ENCODE results near the gene AAK1. TPM values are rescaled to one million over a fixed set of nuclear protein-coding genes. Genes with fewer than 3 reads are reported as not detected.
A peak's percentile ranks its signal among the peaks of the same experiment; 100 is the strongest.
"Not testable (repeated sequence)": the region's sequence is repeated elsewhere in the genome, so short reads cannot be mapped to it uniquely, and the experiment has no call there.

AAK1 gene
- total and polyA plus RNA-seq, 3 experiments from 2014 or later, result 71.7 to 114 (median 74.0) TPM

DNA sequence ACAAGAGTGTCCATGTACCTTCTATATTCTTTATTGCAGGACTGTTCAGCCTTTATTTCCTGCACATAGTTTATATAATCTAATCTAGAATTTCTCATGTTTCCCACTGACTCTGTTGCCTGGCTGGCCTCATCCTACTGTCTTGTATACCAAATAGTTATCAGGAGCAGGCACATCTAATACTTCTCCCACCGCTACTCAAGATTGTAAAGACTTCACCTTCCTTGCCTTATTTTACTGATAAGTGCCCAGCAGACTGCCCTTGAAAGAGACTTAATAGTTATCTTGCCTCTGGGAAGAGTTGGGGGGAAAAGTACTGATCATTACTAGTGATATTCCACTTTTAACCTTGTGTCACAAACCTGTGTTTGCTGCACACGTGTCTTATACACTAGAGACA lies 26.1 kb upstream of the AAK1 start:
- CTCF ChIA-PET, result interaction anchor here (1.0 kb wide), 1 partner anchor 108 kb away, joined by 3 read pairs; no protein-coding TSS in a partner anchor
- H3K4me1 Mint-ChIP-seq, result peaks cover 8 to 9% (median 9%) of the 10 kb centered on the region in 3 donors

GRCh38 chr2:69668598-69668997 lies 25.1 kb upstream of the AAK1 start:
- Histone ChIP-seq H3K4me3 (ENCODE audit: low read length) (no peak overlapping the region), H3K9me3 (ENCODE audit: low read length) (no peaks in the 10 kb centered on the region), H3K27me3 (ENCODE audit: insufficient read depth, low read length, poor library complexity, severe bottlenecking) (no peaks in the 10 kb centered on the region), H3K36me3 (ENCODE audit: insufficient read depth, low read length) (no peaks in the 10 kb centered on the region), H3K27ac (ENCODE audit: low read depth, low read length) (no peak overlapping the region), H3K4me1 (ENCODE audit: insufficient read depth, low read length) (peaks cover 7% of the 10 kb centered on the region)
- Mint-ChIP-seq H3K4me3 (no peak overlapping the region), H3K9me3 (peaks cover under 1 to 5% (median 3%) of the 10 kb centered on the region in 5 donors), H3K27me3 (no peaks in the 10 kb centered on the region), H3K4me1 (peaks cover 8 to 9% (median 9%) of the 10 kb centered on the region in 3 donors), H3K27ac (no peak overlapping the region), H3K36me3 (peaks cover 0 to 4% (median 2%) of the 10 kb centered on the region in 3 donors)
- POLR2A ChIA-PET, result no interaction called here
- CTCF ChIA-PET, result no interaction called here
- DNase-seq, result no peak

More for the DNA sequence above, 26.1 kb upstream of the AAK1 start:
- Mint-ChIP-seq H3K27me3 (no peaks in the 10 kb centered on the region), H3K27ac (peak overlapping the region in 1 of 8 donors; percentile 30), H3K36me3 (peaks cover 0 to 2% (median 0%) of the 10 kb centered on the region in 3 donors), H3K9me3 (peaks cover 0 to 3% (median 0%) of the 10 kb centered on the region in 5 donors), H3K4me3 (no peak overlapping the region)
- no peak for DNase-seq
- POLR2A ChIA-PET, result no interaction called here
- H3K4me1 ChIP-seq (ENCODE audit: insufficient read depth, low read length), result peaks cover 7% of the 10 kb centered on the region
- no peaks in the 10 kb centered on the region for H3K27me3 ChIP-seq (ENCODE audit: insufficient read depth, low read length, poor library complexity, severe bottlenecking)
- no peaks in the 10 kb centered on the region for H3K36me3 ChIP-seq (ENCODE audit: insufficient read depth, low read length)
- no peaks in the 10 kb centered on the region for H3K9me3 ChIP-seq (ENCODE audit: low read length)
- no peak overlapping the region for H3K27ac ChIP-seq (ENCODE audit: low read depth, low read length)
- H3K4me3 ChIP-seq (ENCODE audit: low read length), result no peak overlapping the region

DNA sequence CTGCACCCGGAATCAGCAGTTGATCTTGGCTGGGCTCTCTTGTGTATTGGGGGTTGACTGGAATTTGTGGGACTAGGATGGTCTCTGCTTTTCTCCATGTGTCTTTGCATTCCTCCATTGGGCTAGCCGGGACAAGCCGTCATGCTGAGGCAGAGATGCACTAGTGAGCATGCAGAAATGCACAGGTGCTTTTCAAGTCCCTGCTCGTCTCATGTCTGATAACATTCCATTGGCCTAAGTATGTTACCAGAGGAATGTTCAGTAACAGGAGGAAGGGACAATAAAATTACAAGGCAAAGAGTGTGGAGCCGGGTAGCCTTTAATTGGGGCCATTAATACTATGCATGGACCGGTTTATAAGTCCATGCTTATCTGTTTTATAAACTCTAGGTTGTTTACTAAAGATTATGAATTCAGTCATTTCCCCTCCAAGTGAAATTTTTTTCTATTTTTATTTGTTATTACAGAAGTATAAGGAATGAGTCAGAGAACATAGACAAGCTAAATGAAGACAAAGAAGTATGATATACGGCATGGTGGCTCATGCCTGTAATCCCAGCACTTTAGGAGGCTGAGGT lies 24.4 kb upstream of the AAK1 start:
- peak overlapping the region in 1 of 8 donors; percentile 43 for H3K27ac Mint-ChIP-seq
- H3K36me3 ChIP-seq (ENCODE audit: insufficient read depth, low read length), result no peaks in the 10 kb centered on the region
- H3K9me3 Mint-ChIP-seq, result peaks cover 2 to 7% (median 3%) of the 10 kb centered on the region in 5 donors
- no peak for DNase-seq
- peaks cover 0 to 6% (median 2%) of the 10 kb centered on the region in 3 donors for H3K36me3 Mint-ChIP-seq
- ChIA-PET POLR2A (interaction anchor here (0.5 kb wide), 1 partner anchor 93 kb away, joined by 3 read pairs; no protein-coding TSS in a partner anchor), CTCF (no interaction called here)
- no peak overlapping the region for H3K27ac ChIP-seq (ENCODE audit: low read depth, low read length)
- H3K27me3 Mint-ChIP-seq, result no peaks in the 10 kb centered on the region
- H3K4me3 Mint-ChIP-seq, result no peak overlapping the region
- peaks cover 7% of the 10 kb centered on the region for H3K4me1 ChIP-seq (ENCODE audit: insufficient read depth, low read length)
- H3K9me3 ChIP-seq (ENCODE audit: low read length), result no peaks in the 10 kb centered on the region
- H3K4me3 ChIP-seq (ENCODE audit: low read length), result no peak overlapping the region
- no peaks in the 10 kb centered on the region for H3K27me3 ChIP-seq (ENCODE audit: insufficient read depth, low read length, poor library complexity, severe bottlenecking)
- H3K4me1 Mint-ChIP-seq, result peaks cover 8 to 9% (median 9%) of the 10 kb centered on the region in 3 donors

DNA sequence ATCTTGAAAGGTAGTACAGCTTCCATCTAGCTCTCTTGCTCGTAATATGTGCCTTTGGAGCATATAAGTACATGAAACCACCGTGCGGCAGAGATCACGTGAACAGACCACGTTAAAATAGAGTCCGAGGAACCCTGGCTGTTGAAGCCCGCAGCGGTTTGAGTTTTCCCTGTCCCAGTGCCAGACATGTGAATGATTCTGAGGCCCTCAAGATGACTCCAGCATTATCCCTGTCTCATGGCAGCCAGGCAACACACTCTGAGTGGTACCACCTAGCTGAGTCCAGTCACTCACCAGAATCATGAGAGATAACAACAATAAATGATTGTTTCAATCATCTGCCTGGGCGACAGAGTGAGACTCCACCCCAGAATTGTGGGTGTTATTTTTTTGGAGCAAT lies 21.6 kb upstream of the AAK1 start:
- Histone ChIP-seq H3K36me3 (ENCODE audit: insufficient read depth, low read length) (no peaks in the 10 kb centered on the region), H3K9me3 (ENCODE audit: low read length) (no peaks in the 10 kb centered on the region), H3K4me3 (ENCODE audit: low read length) (no peak overlapping the region), H3K4me1 (ENCODE audit: insufficient read depth, low read length) (peaks cover 7% of the 10 kb centered on the region), H3K27ac (ENCODE audit: low read depth, low read length) (no peak overlapping the region), H3K27me3 (ENCODE audit: insufficient read depth, low read length, poor library complexity, severe bottlenecking) (no peaks in the 10 kb centered on the region)
- CTCF ChIA-PET, result no interaction called here
- Mint-ChIP-seq H3K27ac (no peak overlapping the region), H3K4me1 (peaks cover 9 to 14% (median 14%) of the 10 kb centered on the region in 3 donors), H3K27me3 (peaks cover 0 to 1% of the 10 kb centered on the region in 2 donors), H3K4me3 (no peak overlapping the region), H3K36me3 (peaks cover 0 to 6% (median 2%) of the 10 kb centered on the region in 3 donors), H3K9me3 (peaks cover 0 to 7% (median 3%) of the 10 kb centered on the region in 5 donors)
- POLR2A ChIA-PET, result no interaction called here
- no peak for DNase-seq

GRCh38 chr2:69663860-69664259 lies 20.3 kb upstream of the AAK1 start:
- Mint-ChIP-seq H3K27ac (no peak overlapping the region), H3K9me3 (peaks cover 0 to 7% (median 3%) of the 10 kb centered on the region in 5 donors), H3K4me3 (no peak overlapping the region), H3K4me1 (peaks cover 13 to 23% (median 19%) of the 10 kb centered on the region in 3 donors), H3K27me3 (peaks cover 0 to 1% of the 10 kb centered on the region in 2 donors), H3K36me3 (peaks cover 0 to 6% (median 2%) of the 10 kb centered on the region in 3 donors)
- Histone ChIP-seq H3K9me3 (ENCODE audit: low read length) (no peaks in the 10 kb centered on the region), H3K36me3 (ENCODE audit: insufficient read depth, low read length) (no peaks in the 10 kb centered on the region), H3K4me3 (ENCODE audit: low read length) (no peak overlapping the region), H3K27ac (ENCODE audit: low read depth, low read length) (no peak overlapping the region), H3K4me1 (ENCODE audit: insufficient read depth, low read length) (peaks cover 12% of the 10 kb centered on the region), H3K27me3 (ENCODE audit: insufficient read depth, low read length, poor library complexity, severe bottlenecking) (no peaks in the 10 kb centered on the region)
- CTCF ChIA-PET, result interaction anchor here (1.0 kb wide), 1 partner anchor 20 kb away, joined by 3 read pairs; the partner anchor contains the start of gene AAK1
- POLR2A ChIA-PET, result interaction anchor here (0.5 to 0.6 kb wide), 2 partner anchors 12 to 16 kb away, joined by 3 read pairs; no protein-coding TSS in a partner anchor
- no peak for DNase-seq

- peaks cover 10% of the 10 kb centered on the region for H3K4me1 ChIP-seq (ENCODE audit: insufficient read depth, low read length)
- H3K4me1 Mint-ChIP-seq, result peaks cover 10 to 19% (median 15%) of the 10 kb centered on the region in 3 donors
- H3K36me3 ChIP-seq (ENCODE audit: insufficient read depth, low read length); H3K36me3 Mint-ChIP-seq; H3K9me3 Mint-ChIP-seq; POLR2A ChIA-PET; H3K4me3 ChIP-seq (ENCODE audit: low read length); H3K27me3 ChIP-seq (ENCODE audit: insufficient read depth, low read length, poor library complexity, severe bottlenecking); H3K27ac ChIP-seq (ENCODE audit: low read depth, low read length); DNase-seq; H3K9me3 ChIP-seq (ENCODE audit: low read length); H3K4me3 Mint-ChIP-seq; H3K27me3 Mint-ChIP-seq; H3K27ac Mint-ChIP-seq: not testable (repeated sequence)
- CTCF ChIA-PET, result interaction anchor here (1.0 kb wide), 1 partner anchor 51 kb away, joined by 3 read pairs; no protein-coding TSS in a partner anchor
Observed at GRCh38 chr2:69662547-69662946, 19.0 kb upstream of the AAK1 start.

GRCh38 chr2:69660637-69661036 lies 17.1 kb upstream of the AAK1 start:
- no peaks in the 10 kb centered on the region for H3K27me3 ChIP-seq (ENCODE audit: insufficient read depth, low read length, poor library complexity, severe bottlenecking)
- H3K36me3 ChIP-seq (ENCODE audit: insufficient read depth, low read length), result no peaks in the 10 kb centered on the region
- H3K4me3 ChIP-seq (ENCODE audit: low read length), result no peak overlapping the region
- H3K4me1 ChIP-seq (ENCODE audit: insufficient read depth, low read length), result peaks cover 5% of the 10 kb centered on the region
- H3K27me3 Mint-ChIP-seq, result peaks cover 0 to 1% of the 10 kb centered on the region in 2 donors
- H3K27ac Mint-ChIP-seq, result peak overlapping the region in 1 of 8 donors; percentile 54
- POLR2A ChIA-PET, result interaction anchor here (1.3 kb wide), 1 partner anchor 17 kb away, joined by 10 read pairs; the partner anchor contains the start of gene AAK1
- H3K9me3 ChIP-seq (ENCODE audit: low read length), result no peaks in the 10 kb centered on the region
- H3K4me1 Mint-ChIP-seq, result peaks cover 7 to 14% (median 10%) of the 10 kb centered on the region in 3 donors
- H3K27ac ChIP-seq (ENCODE audit: low read depth, low read length), result no peak overlapping the region
- peaks cover 0 to 6% (median 0%) of the 10 kb centered on the region in 3 donors for H3K36me3 Mint-ChIP-seq
- H3K4me3 Mint-ChIP-seq, result no peak overlapping the region
- peaks cover 0 to 7% (median 3%) of the 10 kb centered on the region in 5 donors for H3K9me3 Mint-ChIP-seq
- DNase-seq, result no peak
- CTCF ChIA-PET, result interaction anchor here (0.7 to 1.8 kb wide), 3 partner anchors 10 to 26 kb away, joined by 3 to 6 read pairs (median 3); no protein-coding TSS in a partner anchor

DNA sequence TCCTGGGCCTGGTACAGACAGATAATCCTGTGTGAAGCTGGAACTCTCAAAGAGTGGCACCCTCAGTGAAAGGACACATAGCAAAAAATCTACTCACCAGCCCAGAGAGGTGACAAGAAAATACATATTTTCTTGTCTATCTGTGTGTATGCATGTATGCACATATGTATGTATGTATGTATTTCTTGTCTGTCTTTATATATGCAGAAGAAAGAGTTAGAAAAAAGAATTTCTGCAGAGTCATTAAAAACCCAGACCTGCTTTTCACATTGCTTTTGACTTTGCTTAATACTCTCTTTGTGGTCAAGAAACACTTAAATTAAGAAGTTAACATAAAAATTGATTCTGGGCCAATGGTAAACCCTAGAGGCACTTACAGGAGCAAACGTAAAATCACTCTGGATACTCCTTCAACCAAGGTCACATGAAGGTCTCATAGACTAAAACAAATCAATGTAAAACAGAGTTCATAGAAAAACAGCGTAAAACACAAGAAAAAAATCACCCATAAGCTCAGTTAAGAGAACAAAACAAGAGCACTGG lies 16.5 kb upstream of the AAK1 start:
- Mint-ChIP-seq H3K4me1 (peaks cover 8 to 18% (median 15%) of the 10 kb centered on the region in 3 donors), H3K27ac (no peak overlapping the region), H3K9me3 (peaks cover 0 to 7% (median 3%) of the 10 kb centered on the region in 5 donors), H3K36me3 (peaks cover 0 to 6% (median 0%) of the 10 kb centered on the region in 3 donors), H3K4me3 (no peak overlapping the region), H3K27me3 (peaks cover 0 to 1% of the 10 kb centered on the region in 2 donors)
- Histone ChIP-seq H3K4me1 (ENCODE audit: insufficient read depth, low read length) (peaks cover 5% of the 10 kb centered on the region), H3K36me3 (ENCODE audit: insufficient read depth, low read length) (no peaks in the 10 kb centered on the region), H3K9me3 (ENCODE audit: low read length) (no peaks in the 10 kb centered on the region), H3K27ac (ENCODE audit: low read depth, low read length) (no peak overlapping the region), H3K27me3 (ENCODE audit: insufficient read depth, low read length, poor library complexity, severe bottlenecking) (no peaks in the 10 kb centered on the region), H3K4me3 (ENCODE audit: low read length) (no peak overlapping the region)
- DNase-seq, result no peak
- POLR2A ChIA-PET, result no interaction called here
- CTCF ChIA-PET, result interaction anchor here (1.2 to 1.8 kb wide), 2 partner anchors 9 to 27 kb away, joined by 3 to 6 read pairs; no protein-coding TSS in a partner anchor
